ENCODE results near the gene FAM149B1. TPM values are rescaled to one million over a fixed set of nuclear protein-coding genes. Genes with fewer than 3 reads are reported as not detected.

The FAM149B1 gene
- total RNA-seq, 4 donors from 2014 or later: 11.0 to 18.9 (median 15.8) TPM

GRCh38 chr10:73210395-73211105, 42.6 kb downstream of the FAM149B1 start:
- Histone ChIP-seq H3K9me3 (no peaks in the 10 kb centered on the region), H3K27me3 (no peaks in the 10 kb centered on the region), H3K4me1 (no peaks in the 10 kb centered on the region)

GRCh38 chr10:73211106-73211811, 43.3 kb downstream of the FAM149B1 start:
- TF ChIP-seq EP300 (IDR thresholded peaks at IDR 0.05) (no peak), POLR2AphosphoS5 (IDR thresholded peaks at IDR 0.05) (no peak)
- Histone ChIP-seq H3K27ac (no peak overlapping the region), H3K9me3 (no peaks in the 10 kb centered on the region), H3K4me1 (no peaks in the 10 kb centered on the region), H3K27me3 (no peaks in the 10 kb centered on the region), H3K36me3 (peaks cover 19% of the 10 kb centered on the region), H3K4me3 (no peak overlapping the region)
- no peak for DNase-seq (ENCODE audit: low spot score in 2 of 2)
- WGBS: 88% methylated on average over 4 of the region's 4 CpGs

More at GRCh38 chr10:73210395-73211105, 42.6 kb downstream of the FAM149B1 start:
- WGBS: 93% methylated on average over 3 of the region's 3 CpGs
- no peak for DNase-seq (ENCODE audit: low spot score in 2 of 2)
- no peak overlapping the region for H3K4me3 ChIP-seq
- TF ChIP-seq CTCF (IDR thresholded peaks at IDR 0.05): no peak
- TF ChIP-seq POLR2AphosphoS5 (IDR thresholded peaks at IDR 0.05): no peak
- no peak for TF ChIP-seq POLR2A (IDR thresholded peaks at IDR 0.05)
- no peak for TF ChIP-seq EP300 (IDR thresholded peaks at IDR 0.05)
- H3K27ac ChIP-seq: no peak overlapping the region
- peaks cover 18% of the 10 kb centered on the region for H3K36me3 ChIP-seq

- Histone ChIP-seq H3K36me3 (peaks cover 24% of the 10 kb centered on the region), H3K4me3 (no peak overlapping the region), H3K27me3 (no peaks in the 10 kb centered on the region), H3K4me1 (no peaks in the 10 kb centered on the region), H3K27ac (no peak overlapping the region), H3K9me3 (no peaks in the 10 kb centered on the region)
- TF ChIP-seq EP300 (IDR thresholded peaks at IDR 0.05) (no peak), POLR2A (IDR thresholded peaks at IDR 0.05) (no peak), CTCF (IDR thresholded peaks at IDR 0.05) (no peak), POLR2AphosphoS5 (IDR thresholded peaks at IDR 0.05) (no peak)
- DNase-seq (ENCODE audit: low spot score in 2 of 2): no peak
- WGBS: 98% methylated on average over 1 of the region's 1 CpG
These were observed 47.8 kb downstream of the FAM149B1 start for GRCh38 chr10:73215749-73216148.

GRCh38 chr10:73217628-73218027, 49.7 kb downstream of the FAM149B1 start:
- Histone ChIP-seq H3K9me3 (no peaks in the 10 kb centered on the region), H3K27ac (no peak overlapping the region), H3K36me3 (peaks cover 19% of the 10 kb centered on the region), H3K27me3 (no peaks in the 10 kb centered on the region), H3K4me1 (no peaks in the 10 kb centered on the region), H3K4me3 (no peak overlapping the region)
- WGBS: 98% methylated on average over 2 of the region's 2 CpGs
- no peak for TF ChIP-seq CTCF (IDR thresholded peaks at IDR 0.05)
- TF ChIP-seq EP300 (IDR thresholded peaks at IDR 0.05): no peak
- no peak for TF ChIP-seq POLR2AphosphoS5 (IDR thresholded peaks at IDR 0.05)
- TF ChIP-seq POLR2A (IDR thresholded peaks at IDR 0.05): no peak
- no peak for DNase-seq (ENCODE audit: low spot score in 2 of 2)

GRCh38 chr10:73218431-73219191, 50.7 kb downstream of the FAM149B1 start:
- no peaks in the 10 kb centered on the region for H3K9me3 ChIP-seq
- TF ChIP-seq CTCF (IDR thresholded peaks at IDR 0.05): no peak
- TF ChIP-seq POLR2A (IDR thresholded peaks at IDR 0.05): no peak
- TF ChIP-seq EP300 (IDR thresholded peaks at IDR 0.05): no peak
- TF ChIP-seq POLR2AphosphoS5 (IDR thresholded peaks at IDR 0.05): no peak
- no peaks in the 10 kb centered on the region for H3K4me1 ChIP-seq
- H3K4me3 ChIP-seq: no peak overlapping the region
- DNase-seq (ENCODE audit: low spot score in 2 of 2): no peak
- WGBS: 91% methylated on average over 2 of the region's 2 CpGs
- H3K27me3 ChIP-seq: no peaks in the 10 kb centered on the region
- no peak overlapping the region for H3K27ac ChIP-seq
- H3K36me3 ChIP-seq: peaks cover 19% of the 10 kb centered on the region
